CD14-positive monocyte (primary cell): ENCODE data around the gene SNX13. TPM values are rescaled to one million over a fixed set of nuclear protein-coding genes. Genes with fewer than 3 reads are reported as not detected.

Experiments used
- DNase-seq, 3 donors: peaks; one replicate each; pipeline ENCODE4 v3.0.0-alpha.2; 2011 to 2022
- H2AFZ ChIP-seq: 2 replicates; pipeline ENCODE4 v1.6.0; 2012; ENCODE audit warnings: mild to moderate bottlenecking, low read depth, low read length, inconsistent platforms; ENCODE audit not compliant: insufficient read depth, poor library complexity, severe bottlenecking
- H3K27ac ChIP-seq, 2 donors: 1 replicate in 1 of 2; 2 replicates in 1 of 2; pipeline ENCODE4 v1.5.1; 2012 to 2013; ENCODE audit warnings: low read length in 2 of 2, control low read depth in 1 of 2, inconsistent platforms in 1 of 2, low read depth in 1 of 2, mild to moderate bottlenecking in 1 of 2
- H3K27me3 ChIP-seq, 2 donors: one replicate each; pipeline versions ENCODE4 v1.6.0 to v1.6.1; 2011 to 2013; ENCODE audit warnings: low read length in 2 of 2; ENCODE audit not compliant: control insufficient read depth in 2 of 2, insufficient read depth in 2 of 2
- H3K36me3 ChIP-seq, 2 donors: replicated peaks in 1 of 2; 1 replicate in 1 of 2; 2 replicates in 1 of 2; pipeline versions ENCODE4 v1.5.1 to v1.6.1; 2012 to 2013; ENCODE audit warnings: low read length in 2 of 2, control low read depth in 1 of 2, inconsistent platforms in 1 of 2, mild to moderate bottlenecking in 1 of 2; ENCODE audit not compliant: insufficient read depth in 2 of 2, control insufficient read depth in 1 of 2
- H3K4me1 ChIP-seq, 2 donors: 1 replicate in 1 of 2; 2 replicates in 1 of 2; pipeline versions ENCODE4 v1.5.1 to v1.6.1; 2012 to 2013; ENCODE audit warnings: low read length in 2 of 2, control low read depth in 1 of 2, inconsistent platforms in 1 of 2, mild to moderate bottlenecking in 1 of 2, moderate library complexity in 1 of 2; ENCODE audit not compliant: insufficient read depth in 2 of 2, control insufficient read depth in 1 of 2
- H3K4me2 ChIP-seq: replicated peaks from 2 replicates; pipeline ENCODE3; 2012; ENCODE audit warnings: low read length, moderate library complexity, mild to moderate bottlenecking; ENCODE audit not compliant: poor library complexity, severe bottlenecking; ENCODE audit errors: extremely low read depth
- H3K4me3 ChIP-seq, 3 experiments: fragments of 200-600 bp in 1 of 3; sonication (generic) in 1 of 3; replicated peaks in 1 of 3; 1 replicate in 2 of 3; 2 replicates in 1 of 3; pipeline ENCODE4 v1.5.1; 2011 to 2013; ENCODE audit warnings: low read length in 3 of 3, mild to moderate bottlenecking in 3 of 3, control low read depth in 2 of 3, low read depth in 2 of 3, inconsistent platforms in 1 of 3, moderate library complexity in 1 of 3
- H3K79me2 ChIP-seq: 2 replicates; pipeline ENCODE4 v1.6.0; 2012; ENCODE audit warnings: mild to moderate bottlenecking, control low read depth, inconsistent platforms, low read length, moderate library complexity; ENCODE audit not compliant: insufficient read depth
- H3K9ac ChIP-seq: 2 replicates; pipeline ENCODE4 v1.6.0; 2017; ENCODE audit warnings: low read length, mild to moderate bottlenecking; ENCODE audit not compliant: insufficient read depth, poor library complexity, severe bottlenecking
- H3K9me3 ChIP-seq, 2 donors: replicated peaks in 1 of 2; 1 replicate in 1 of 2; 2 replicates in 1 of 2; pipeline versions ENCODE4 v1.5.1 to v1.6.1; 2012 to 2013; ENCODE audit warnings: low read length in 2 of 2, control low read depth in 1 of 2; ENCODE audit not compliant: control insufficient read depth in 1 of 2, insufficient read depth in 1 of 2
- H4K20me1 ChIP-seq: 2 replicates; pipeline ENCODE4 v1.6.0; 2012; ENCODE audit warnings: mild to moderate bottlenecking, low read length, control low read depth, moderate library complexity; ENCODE audit not compliant: insufficient read depth
- H3K27ac Mint-ChIP-seq, 7 donors: one replicate each; pipeline ENCODE4 v1.8.0; 2020; ENCODE audit warnings: mild to moderate bottlenecking in 7 of 7, mixed read lengths in 7 of 7, moderate library complexity in 6 of 7, inconsistent platforms in 2 of 7
- H3K27me3 Mint-ChIP-seq, 3 donors: one replicate each; pipeline ENCODE4 v1.8.0; 2021 to 2022; ENCODE audit warnings: low read depth in 3 of 3, mild to moderate bottlenecking in 3 of 3, mixed read lengths in 3 of 3, moderate library complexity in 3 of 3, inconsistent platforms in 1 of 3
- H3K36me3 Mint-ChIP-seq, 2 donors: one replicate each; pipeline ENCODE4 v1.8.0; 2020; ENCODE audit warnings: mixed read lengths in 2 of 2, inconsistent platforms in 1 of 2, mild to moderate bottlenecking in 1 of 2
- H3K4me1 Mint-ChIP-seq: one replicate; pipeline ENCODE4 v1.8.0; 2020; ENCODE audit warnings: mild to moderate bottlenecking, mixed read lengths
- H3K4me3 Mint-ChIP-seq, 2 donors: one replicate each; pipeline ENCODE4 v1.8.0; 2020; ENCODE audit warnings: mild to moderate bottlenecking in 2 of 2, mixed read lengths in 2 of 2, moderate library complexity in 1 of 2
- H3K9me3 Mint-ChIP-seq, 7 donors: one replicate each; pipeline ENCODE4 v1.8.0; 2020 to 2022; ENCODE audit warnings: mixed read lengths in 7 of 7, mild to moderate bottlenecking in 6 of 7, moderate library complexity in 6 of 7, inconsistent platforms in 2 of 7
- WGBS: methylation state at CpG from one replicate; pipeline ENCODE4 v1.1.5; 2013; ENCODE audit warnings: missing lambda C conversion rate; ENCODE audit not compliant: insufficient coverage; 5-methylcytosine and 5-hydroxymethylcytosine counted together
- intact Hi-C, 2 donors: fragments of 100-400 bp; cut with micrococcal nuclease; formaldehyde crosslinking; loops; one replicate each; pipeline versions ENCODE4 v1.15.0 to v1.15.1; 2023
- polyA plus RNA-seq, 3 donors: library from polyadenylated mRNA; depleted of rRNA in 1 of 3; unstranded in 2 of 3; stranded (reverse) in 1 of 3; fragments of 300-500 nt in 2 of 3; fragments of >200 nt in 1 of 3; fragmentation: Illumina TruSeq in 2 of 3; gene quantifications; 1 replicate in 2 of 3; 2 replicates in 1 of 3; pipeline ENCODE4 v1.2.3, GENCODE V29; 2012 to 2021
- TF ChIP-seq, protein P1 (sequence below): fragments of 200-600 bp; IDR thresholded peaks from one replicate; pipeline ENCODE4 v1.8.0; 2022; ENCODE audit warnings: antibody characterized with exemption, mild to moderate bottlenecking

Gene SNX13
- polyA plus RNA-seq, 3 donors, result 12.1 to 31.3 (median 17.4) TPM

DNA sequence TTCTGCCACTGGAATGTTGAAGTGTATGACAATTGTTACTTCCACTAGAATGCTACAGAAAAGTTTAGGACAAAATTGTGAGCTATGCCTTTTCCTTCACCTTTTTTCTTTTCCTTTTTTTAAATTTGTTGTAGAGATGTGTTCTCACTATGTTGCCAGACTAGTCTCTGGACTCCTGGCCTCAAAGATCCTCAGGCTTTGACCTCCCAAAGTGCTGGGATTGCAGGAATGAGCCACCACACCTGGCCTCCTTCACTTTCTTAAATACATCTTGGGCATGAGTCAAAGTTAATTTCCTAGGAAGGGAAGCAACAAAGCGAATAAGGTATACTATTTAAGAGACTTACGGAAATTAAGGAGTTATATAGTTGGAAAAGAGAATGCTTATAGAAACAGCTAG, 2.7 kb upstream of the SNX13 start:
- Mint-ChIP-seq H3K36me3 (no peaks in the 10 kb centered on the region), H3K9me3 (peaks cover 0 to 1% (median 0%) of the 10 kb centered on the region in 7 donors), H3K27ac (no peak overlapping the region), H3K4me3 (no peak overlapping the region), H3K27me3 (peaks cover 0 to 6% (median 0%) of the 10 kb centered on the region in 3 donors), H3K4me1 (peaks cover 31% of the 10 kb centered on the region)
- Histone ChIP-seq H3K4me2 (no peak overlapping the region), H3K27ac (no peak overlapping the region), H3K9me3 (no peaks in the 10 kb centered on the region), H4K20me1 (peaks cover 6% of the 10 kb centered on the region), H3K79me2 (peaks cover 23% of the 10 kb centered on the region), H3K9ac (no peak overlapping the region), H3K4me3 (no peak overlapping the region), H3K4me1 (peaks cover 14 to 22% of the 10 kb centered on the region in 2 donors), H2AFZ (no peak overlapping the region), H3K36me3 (no peaks in the 10 kb centered on the region), H3K27me3 (no peaks in the 10 kb centered on the region)
- no peak for DNase-seq
- TF ChIP-seq, protein P1, sequence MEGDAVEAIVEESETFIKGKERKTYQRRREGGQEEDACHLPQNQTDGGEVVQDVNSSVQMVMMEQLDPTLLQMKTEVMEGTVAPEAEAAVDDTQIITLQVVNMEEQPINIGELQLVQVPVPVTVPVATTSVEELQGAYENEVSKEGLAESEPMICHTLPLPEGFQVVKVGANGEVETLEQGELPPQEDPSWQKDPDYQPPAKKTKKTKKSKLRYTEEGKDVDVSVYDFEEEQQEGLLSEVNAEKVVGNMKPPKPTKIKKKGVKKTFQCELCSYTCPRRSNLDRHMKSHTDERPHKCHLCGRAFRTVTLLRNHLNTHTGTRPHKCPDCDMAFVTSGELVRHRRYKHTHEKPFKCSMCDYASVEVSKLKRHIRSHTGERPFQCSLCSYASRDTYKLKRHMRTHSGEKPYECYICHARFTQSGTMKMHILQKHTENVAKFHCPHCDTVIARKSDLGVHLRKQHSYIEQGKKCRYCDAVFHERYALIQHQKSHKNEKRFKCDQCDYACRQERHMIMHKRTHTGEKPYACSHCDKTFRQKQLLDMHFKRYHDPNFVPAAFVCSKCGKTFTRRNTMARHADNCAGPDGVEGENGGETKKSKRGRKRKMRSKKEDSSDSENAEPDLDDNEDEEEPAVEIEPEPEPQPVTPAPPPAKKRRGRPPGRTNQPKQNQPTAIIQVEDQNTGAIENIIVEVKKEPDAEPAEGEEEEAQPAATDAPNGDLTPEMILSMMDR, result no peak
- WGBS, result no CpG with 5 or more reads among the region's 2 CpGs
- intact Hi-C loops, result no loop called here

DNA sequence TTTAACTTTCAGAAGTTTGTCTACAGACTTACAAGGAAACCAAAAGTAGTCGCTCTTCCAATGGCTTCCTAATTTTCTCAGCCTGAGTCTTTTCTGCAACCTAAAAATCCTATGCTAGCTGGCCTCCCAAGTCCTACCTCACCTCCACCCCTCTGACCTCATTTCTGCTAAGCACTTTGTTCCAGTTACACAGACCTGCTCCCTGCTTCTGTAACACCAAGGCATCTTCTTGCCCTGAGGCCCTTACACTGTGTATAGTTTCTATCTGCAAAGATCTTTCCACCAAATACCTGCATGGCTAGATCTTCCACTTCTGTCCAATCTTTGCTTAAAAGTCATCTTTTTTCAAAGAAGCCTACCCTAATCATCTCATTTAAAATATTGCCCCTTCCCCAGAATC, 1.9 kb upstream of the SNX13 start:
- Histone ChIP-seq H3K79me2 (peaks cover 31% of the 10 kb centered on the region), H3K4me3 (no peak overlapping the region), H3K36me3 (no peaks in the 10 kb centered on the region), H4K20me1 (peaks cover 12% of the 10 kb centered on the region), H3K9ac (no peak overlapping the region), H3K4me1 (peaks cover 15 to 29% of the 10 kb centered on the region in 2 donors), H3K9me3 (no peaks in the 10 kb centered on the region), H3K27ac (no peak overlapping the region), H2AFZ (no peak overlapping the region), H3K4me2 (no peak overlapping the region), H3K27me3 (no peaks in the 10 kb centered on the region)
- Mint-ChIP-seq H3K4me3 (no peak overlapping the region), H3K4me1 (peaks cover 32% of the 10 kb centered on the region), H3K9me3 (peaks cover 0 to 1% (median 0%) of the 10 kb centered on the region in 7 donors), H3K36me3 (peaks cover 0 to 2% of the 10 kb centered on the region in 2 donors), H3K27me3 (peaks cover 0 to 6% (median 0%) of the 10 kb centered on the region in 3 donors), H3K27ac (peak overlapping the region in 1 of 7 donors; percentile 29)
- TF ChIP-seq, protein P1, result no peak
- intact Hi-C loops, result no loop called here
- DNase-seq, result no peak
- WGBS, result 83% methylated on average over 1 of the region's 1 CpG
